ENCODE measurements around the gene ECI1.

DNA sequence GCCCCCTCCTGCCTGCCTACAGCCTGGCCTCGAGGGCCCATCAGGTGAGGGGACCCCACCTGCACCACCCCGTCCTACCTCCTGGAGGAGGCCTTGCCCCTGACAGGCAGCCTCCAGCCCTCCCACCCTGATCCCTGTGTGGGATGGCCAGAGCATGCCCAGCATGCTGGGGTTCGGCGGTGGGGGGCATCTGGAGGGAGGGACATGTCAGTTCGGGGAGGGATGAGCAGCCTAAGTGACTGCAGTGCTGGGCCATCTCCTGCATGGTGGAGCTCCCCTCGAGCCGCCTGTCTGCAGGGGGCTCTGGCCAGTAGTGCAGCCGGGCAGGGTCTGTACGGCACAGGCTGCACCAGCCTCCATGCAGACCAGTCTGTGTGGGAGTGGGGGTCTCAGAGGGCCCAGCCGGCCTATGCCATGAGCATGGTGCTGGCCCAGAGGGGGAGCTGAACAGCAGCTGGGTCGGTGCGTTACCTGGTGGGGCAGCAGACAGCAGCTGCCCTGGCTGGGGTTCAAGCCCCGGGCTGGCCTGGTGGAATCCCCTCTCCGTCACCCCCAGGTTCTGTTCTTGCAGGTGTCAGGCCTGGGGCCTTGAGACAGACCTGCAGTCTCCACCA, 20.6 kb upstream of the ECI1 start:
- TF ChIP-seq, protein P1, sequence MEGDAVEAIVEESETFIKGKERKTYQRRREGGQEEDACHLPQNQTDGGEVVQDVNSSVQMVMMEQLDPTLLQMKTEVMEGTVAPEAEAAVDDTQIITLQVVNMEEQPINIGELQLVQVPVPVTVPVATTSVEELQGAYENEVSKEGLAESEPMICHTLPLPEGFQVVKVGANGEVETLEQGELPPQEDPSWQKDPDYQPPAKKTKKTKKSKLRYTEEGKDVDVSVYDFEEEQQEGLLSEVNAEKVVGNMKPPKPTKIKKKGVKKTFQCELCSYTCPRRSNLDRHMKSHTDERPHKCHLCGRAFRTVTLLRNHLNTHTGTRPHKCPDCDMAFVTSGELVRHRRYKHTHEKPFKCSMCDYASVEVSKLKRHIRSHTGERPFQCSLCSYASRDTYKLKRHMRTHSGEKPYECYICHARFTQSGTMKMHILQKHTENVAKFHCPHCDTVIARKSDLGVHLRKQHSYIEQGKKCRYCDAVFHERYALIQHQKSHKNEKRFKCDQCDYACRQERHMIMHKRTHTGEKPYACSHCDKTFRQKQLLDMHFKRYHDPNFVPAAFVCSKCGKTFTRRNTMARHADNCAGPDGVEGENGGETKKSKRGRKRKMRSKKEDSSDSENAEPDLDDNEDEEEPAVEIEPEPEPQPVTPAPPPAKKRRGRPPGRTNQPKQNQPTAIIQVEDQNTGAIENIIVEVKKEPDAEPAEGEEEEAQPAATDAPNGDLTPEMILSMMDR (IDR thresholded peaks at IDR 0.05): no peak
- TF ChIP-seq EZH2 (IDR thresholded peaks at IDR 0.05) (no peak), EZH2phosphoT487 (IDR thresholded peaks at IDR 0.05) (no peak)

All from neural progenitor cell (in vitro differentiated cells).